Activated CD8-positive, alpha-beta memory T cell treated with anti-CD3 and anti-CD28 coated beads for 1 hour (primary cell): ENCODE results near the gene TMEM47.

Source experiments
- DNase-seq, 2 donors: peaks; one replicate each; pipeline ENCODE4 v3.0.0-alpha.2; 2020; ENCODE audit warnings: low read depth in 1 of 2; ENCODE audit errors: extremely low read depth in 1 of 2

TMEM47 gene

DNA sequence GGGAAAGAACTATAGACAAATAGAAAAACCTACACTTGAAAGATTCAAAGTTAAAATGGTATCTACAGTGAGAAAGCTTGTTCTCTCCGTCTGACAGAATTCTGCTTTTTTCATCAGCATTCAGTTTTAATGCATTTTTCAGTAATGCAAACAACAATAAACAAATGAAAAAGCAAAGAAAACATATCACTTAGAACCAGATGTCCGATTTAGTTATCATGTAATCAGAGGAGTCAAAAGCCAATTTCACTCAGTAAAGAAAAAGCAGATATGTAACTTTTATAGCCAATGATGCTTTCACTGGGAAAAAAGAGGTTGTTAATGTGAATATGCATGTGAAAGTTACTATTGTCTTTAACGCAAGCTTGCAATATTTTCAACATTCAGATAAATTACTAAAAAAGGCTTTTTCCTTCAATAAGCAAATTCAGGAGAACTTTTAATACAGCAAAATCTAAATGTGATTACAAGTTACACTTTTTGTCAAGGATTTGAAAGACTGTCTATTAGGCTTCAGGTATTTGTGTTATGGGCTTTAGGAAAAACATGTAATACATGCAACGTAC lies 70.7 kb downstream of the TMEM47 start:
- DNase-seq: no peak

DNA sequence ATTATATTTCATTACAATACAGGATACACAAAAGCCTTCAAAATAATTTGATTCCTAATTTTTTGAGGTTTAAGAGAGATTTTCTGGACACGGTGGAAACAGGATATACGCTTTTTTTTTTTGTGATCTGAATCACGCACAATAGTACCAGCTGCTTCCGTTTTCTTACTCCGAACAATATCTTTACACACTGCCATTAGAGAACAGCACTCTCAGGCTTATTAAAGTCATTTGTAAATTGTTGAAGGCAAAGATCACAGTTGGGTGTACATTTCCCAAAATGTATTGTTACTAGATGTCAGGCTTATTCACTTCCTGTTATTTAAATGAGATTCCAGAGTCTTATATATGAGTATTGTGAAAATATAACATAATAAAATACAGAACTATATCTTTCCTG lies 71.5 kb downstream of the TMEM47 start:
- no peak for DNase-seq

DNA sequence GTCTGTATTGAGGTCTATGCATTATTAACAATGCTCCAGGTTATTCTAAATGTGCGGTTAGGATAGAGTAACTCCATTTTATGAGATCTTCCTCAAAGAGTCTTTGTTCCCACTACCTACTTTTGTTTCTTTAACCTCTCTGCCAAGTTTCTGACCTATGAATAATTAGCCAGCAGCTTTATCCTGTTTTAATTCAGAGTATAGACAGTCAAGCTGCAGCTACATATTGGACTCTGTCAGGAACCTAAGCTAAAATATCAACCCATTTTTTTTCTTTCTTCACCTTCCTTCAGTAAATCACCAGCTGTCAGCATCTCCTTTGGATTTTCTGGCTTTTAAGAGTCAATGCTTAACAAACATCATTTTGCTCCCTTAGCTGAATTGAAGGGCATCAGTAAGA lies 72.3 kb downstream of the TMEM47 start:
- DNase-seq: no peak

DNA sequence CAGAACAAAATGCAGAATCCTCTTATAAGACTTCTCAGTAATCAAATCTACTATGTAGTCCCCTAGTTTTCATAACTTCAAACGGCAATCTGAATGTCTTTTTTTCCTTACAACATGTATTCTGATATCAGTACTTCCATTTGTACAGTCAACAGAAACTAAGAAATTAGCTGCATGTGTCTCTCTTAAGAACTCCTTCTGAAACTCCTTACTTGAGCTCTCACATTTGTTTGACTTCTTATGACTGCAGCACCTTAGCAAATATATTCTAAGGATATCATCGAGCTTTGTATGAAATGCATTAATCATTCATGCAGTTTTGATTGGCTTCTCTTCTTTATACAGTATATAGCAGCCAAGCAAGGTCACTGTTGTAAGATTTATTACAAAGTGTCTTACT lies 77.0 kb downstream of the TMEM47 start:
- no peak for DNase-seq

DNA sequence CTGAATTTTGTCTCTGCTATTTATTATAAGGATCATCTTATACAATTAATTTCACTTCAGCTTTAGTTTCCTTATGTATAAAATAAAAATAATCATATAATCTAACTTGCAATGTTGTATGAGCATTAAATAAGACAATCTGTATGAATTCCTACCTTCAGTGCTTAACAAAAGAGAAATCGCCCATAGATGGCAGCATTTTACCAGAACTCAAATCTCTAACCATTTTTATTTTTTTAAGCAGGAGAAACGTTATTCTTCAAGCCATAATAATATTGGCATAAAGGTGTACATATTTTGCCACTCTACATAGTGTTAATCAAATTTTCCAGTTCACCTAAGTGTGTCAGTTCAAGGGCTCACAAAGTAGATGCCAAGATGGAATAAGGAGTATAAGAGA lies 78.8 kb downstream of the TMEM47 start:
- DNase-seq: no peak
